ENCODE measurements around the gene PTPRR.
"Not testable (repeated sequence)": the region's sequence is repeated elsewhere in the genome, so short reads cannot be mapped to it uniquely, and the experiment has no call there.

Gene PTPRR

DNA sequence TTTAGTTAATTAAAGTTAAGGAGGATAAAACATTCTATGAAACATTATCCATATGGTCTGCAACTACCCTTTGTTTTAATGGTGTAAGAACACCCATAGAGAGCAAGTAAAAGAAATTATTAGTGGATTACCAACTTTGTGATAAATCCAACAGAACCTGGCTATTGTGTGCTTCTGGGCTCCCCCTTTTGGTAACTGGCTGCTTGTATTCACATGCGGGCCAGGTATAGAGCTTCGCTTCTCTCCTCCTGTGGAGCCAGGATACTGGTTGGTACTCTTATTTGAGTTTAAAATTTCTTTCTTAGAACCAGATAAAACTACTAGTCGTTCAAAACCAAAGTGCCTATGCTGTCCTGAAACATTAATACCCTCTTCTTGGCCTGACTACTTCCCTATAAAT lies 81.0 kb downstream of the PTPRR start:
- DNase-seq (ENCODE audit: low spot score) = no peak

DNA sequence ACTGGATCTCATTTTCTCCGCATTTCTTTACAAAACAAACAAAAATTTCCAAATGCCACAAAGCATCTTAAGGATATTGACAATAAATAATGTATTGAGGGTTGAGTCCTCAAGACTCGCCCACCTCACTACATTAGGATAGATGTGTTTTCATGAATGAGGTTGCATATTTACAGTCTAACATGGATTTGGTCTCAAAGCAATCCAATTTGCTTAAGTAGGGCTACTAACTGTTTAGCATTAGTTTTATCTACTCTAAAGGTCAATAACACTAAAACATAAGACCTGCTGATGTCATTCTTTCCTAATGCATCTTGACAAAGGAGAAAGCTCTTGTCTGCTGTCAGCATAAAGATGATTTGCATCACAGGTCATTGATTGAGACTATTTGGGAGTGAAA lies 82.4 kb downstream of the PTPRR start:
- no peak for DNase-seq (ENCODE audit: low spot score)

DNA sequence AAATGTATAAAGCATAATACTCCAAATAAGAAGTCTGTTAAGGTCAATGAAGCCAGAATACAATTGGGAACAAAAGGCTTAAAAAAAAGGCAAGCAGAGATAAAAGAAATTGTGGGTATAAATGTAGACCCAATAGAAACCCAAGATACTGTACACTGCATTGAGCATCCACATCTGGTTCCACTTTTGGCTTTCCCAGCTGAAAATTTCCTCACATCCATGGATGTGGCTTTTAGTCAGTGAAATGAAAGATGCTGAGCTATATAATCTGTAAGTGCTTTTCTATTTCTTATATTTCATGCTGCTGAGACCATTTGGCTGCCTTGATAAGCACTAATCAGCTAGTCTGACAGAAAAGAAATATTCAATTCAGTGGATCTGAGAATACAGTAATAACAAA lies 83.5 kb downstream of the PTPRR start:
- DNase-seq (ENCODE audit: low spot score) = no peak

DNA sequence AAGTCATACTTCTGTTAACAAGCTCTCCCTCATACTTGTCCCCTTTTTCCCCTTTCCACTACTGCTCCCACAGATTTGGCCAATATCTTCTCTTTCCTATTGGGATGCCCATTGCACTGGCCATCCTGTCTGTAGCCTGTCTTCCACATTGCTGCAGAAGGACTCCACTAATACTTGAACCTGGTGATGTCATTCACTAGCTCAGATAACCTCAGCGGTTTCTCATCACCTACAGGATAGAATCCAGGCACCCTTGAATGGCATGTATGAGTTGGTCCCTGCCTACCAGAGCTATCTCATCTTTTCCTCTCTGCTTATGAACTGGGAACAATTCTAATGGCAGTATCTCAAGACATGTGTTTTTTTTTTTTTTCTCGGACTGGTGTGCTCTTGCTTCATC lies 84.6 kb downstream of the PTPRR start:
- no peak for DNase-seq (ENCODE audit: low spot score)

DNA sequence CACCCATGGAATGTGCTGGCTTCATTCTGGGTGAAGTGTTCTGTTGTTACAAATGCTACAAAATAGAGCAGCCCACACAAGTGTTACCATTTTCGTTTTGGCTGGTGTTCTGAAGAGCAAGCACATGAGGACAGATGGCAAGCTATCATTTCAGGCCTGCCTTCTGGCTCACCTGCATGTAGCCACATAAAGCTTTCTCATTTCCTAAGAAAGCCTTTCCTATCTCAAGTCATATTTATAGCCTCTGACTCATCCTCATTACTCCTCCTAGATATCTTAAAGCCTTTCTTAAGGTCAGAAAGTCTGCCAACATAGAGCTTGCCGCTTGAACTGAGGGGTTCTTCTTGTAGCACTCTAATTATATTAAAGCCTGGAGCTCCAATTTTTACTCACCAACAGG lies 89.0 kb downstream of the PTPRR start:
- DNase-seq (ENCODE audit: low spot score) = no peak

DNA sequence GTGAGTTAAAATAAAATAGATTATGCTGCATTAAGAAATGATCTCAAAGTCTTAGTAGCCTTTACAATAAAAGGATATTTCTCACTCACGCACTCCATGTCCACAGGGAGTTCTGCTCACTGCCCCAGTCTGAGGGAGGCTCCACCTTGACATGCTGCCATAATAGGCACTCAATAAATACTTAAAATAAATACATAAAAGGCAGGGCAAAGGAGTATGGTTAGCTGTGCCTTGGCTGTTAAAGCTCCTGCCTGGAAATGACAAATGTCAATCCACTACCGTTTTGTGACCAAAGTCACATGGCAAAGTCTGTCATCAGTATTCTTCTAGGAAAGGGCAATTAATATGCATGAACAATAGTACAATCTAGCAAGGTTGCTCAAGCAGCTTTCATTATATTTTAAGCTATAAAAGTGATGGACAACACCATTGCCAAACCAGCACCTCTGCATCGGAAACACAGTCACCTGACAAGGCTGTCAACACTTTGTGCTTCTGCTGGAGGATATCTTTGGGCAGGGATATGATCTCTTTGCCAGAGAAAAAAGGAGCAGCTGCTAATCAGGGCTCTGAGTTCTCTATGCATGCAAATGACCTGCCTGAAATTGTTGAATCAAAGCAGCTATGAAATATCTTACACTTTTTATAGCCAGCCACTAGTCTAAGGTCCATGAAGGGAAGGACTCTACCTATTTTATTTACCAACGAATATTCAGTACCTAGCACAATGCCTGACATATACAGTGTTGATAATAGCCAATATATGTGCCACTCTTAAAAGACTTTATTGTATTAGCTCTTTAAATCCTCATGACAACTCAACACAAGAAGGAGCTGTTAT lies 90.1 kb downstream of the PTPRR start:
- DNase-seq (ENCODE audit: low spot score) = no peak

DNA sequence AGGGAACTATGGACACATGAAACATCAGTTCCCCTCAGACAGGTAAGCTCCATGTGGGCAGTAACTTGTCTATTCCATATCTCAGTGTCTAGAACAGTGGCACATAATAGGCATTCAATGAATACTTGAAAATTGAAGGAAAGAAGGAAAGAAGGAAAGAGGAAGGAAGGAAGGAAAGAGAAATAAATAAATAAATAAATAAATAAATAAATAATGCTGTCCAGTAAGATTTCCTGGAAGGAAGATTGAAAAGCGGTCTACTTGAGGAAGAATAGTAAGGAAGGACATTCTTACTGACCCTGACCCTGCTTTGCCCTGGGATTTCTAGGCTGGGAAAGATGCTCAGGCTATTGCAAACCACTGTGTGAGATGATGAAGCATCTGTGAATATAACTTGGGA lies 91.5 kb downstream of the PTPRR start:
- no peak for DNase-seq (ENCODE audit: low spot score)

DNA sequence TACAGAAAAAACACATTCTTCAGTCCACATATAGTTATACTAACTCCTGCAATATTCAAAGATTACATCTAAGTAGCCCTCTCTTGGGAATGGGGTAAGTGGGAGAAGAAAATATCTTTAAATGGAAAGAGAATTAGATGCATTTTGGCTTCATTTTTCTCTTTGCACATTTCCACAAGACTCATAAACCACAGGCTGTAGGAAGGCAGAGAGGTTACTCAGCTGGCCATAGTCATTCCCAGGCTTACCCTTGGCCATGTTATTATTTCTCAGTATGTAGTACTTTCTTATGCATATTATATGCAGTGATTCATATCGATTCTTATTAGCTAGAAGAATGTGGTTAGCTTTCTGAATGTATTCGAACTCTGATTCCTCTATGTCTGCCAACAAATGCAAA lies 92.2 kb downstream of the PTPRR start:
- no peak for DNase-seq (ENCODE audit: low spot score)

DNA sequence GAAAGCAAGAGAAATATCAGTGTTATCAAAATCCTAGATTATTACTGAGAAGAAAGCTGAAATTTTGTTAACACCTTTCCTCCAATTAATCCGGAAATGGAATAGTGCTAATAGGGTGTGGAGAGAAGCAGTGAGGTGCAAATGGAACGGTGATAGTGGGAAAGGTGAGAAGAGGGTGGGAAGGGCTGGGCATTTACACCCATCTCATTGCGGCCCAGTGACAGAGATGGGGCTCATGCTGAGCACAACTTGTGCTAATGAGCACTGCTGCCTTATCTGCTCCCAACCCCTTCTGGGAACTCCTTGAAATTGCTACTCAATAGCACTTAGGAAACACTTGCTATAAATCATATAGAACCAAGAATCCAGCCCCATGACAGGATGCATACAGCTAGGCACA lies 94.4 kb downstream of the PTPRR start:
- no peak for DNase-seq (ENCODE audit: low spot score)

DNA sequence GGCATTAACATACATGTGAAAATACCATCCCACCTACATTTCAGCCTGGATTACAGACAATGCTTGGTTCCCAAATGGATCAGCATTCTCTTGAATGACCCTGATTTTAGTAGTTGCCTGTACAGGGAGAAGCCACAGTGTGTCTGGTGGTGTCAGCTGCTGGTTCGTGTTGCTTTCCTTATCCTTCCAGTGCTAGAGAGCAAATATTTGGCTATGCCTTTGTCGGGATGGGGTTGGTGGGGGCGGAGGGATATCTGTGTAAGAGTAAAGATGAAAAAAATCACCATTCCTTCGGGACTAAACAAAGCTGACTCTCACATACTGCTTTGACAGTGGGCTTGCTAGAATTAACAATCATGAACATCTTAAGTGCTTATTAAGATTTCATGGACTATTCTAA lies 96.0 kb downstream of the PTPRR start:
- no peak for DNase-seq (ENCODE audit: low spot score)

DNA sequence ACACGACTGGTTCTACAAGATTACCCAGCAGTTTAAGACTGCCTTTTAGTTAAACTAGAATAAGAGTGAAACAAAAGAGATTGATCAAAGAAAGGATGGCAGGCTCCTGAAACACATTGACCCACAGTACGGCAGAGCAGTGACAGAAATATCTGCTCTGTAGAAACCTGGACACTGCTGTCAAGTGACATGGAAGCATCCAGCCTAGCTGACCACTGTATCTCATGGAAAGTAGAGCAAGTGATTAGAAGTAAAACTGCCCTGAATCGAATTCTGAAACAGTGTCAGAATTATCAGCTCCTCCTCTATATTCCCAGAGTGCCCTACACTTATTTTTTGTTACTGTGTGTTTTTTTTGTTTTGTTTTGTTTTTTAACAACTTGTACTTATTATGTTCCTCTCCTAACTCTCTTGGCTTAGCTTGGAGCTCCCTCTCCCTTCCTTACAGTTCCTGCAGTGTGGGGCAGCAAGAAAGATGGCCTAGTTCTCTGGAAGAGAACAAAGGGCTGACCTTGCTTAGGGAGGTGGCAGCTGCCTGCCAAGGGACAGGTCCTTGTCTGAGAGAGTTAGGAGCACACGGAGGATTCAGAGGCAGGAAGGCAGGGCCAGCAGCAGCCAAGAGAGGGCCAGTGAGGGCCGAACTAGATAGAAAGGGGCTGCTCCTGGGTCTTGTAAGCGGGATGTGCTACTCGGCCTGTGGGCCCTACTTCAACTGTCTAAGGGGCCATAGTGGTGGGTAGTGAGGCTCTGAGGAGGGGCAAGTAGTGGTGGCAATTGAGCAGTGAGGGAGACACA lies 97.2 kb downstream of the PTPRR start:
- DNase-seq (ENCODE audit: low spot score) = no peak

DNA sequence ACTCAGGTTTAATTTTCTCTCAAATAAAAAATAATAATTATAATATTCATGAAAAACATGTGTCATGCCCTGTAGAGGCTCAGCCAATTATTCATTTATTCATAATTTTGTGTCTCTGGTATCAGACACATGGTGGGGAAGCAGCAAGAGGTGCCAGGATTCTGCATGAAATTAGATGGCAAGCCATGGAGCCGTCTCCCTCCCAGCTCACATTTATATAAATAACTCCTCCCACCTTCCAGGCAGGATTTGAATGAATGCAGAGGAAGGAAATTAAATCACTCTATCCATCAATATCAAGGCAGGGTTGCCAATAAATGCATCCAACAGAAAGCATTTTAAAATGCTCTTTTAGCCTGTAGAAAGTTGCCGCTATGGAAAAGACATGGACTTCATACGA lies 98.1 kb downstream of the PTPRR start:
- no peak for DNase-seq (ENCODE audit: low spot score)

DNA sequence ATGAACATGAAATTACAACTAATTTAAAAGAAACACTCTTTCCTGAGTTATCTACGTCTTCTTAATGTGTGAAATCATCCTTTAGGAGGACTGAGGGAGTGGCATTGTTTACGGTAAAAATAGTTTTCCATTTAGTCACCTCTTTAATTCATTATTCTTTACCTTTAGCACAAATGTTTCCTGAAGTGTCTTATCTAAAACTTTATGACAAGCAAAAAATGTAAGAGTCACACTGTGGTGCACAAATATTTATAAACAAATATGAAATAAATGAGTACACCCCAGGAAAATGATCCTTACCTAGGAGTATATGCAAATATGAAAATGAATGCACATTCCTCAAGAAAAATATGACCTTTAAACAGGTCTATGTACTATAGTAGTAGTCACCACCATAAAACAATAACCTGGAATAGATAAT lies 104.6 kb downstream of the PTPRR start:
- DNase-seq (ENCODE audit: low spot score) = no peak

DNA sequence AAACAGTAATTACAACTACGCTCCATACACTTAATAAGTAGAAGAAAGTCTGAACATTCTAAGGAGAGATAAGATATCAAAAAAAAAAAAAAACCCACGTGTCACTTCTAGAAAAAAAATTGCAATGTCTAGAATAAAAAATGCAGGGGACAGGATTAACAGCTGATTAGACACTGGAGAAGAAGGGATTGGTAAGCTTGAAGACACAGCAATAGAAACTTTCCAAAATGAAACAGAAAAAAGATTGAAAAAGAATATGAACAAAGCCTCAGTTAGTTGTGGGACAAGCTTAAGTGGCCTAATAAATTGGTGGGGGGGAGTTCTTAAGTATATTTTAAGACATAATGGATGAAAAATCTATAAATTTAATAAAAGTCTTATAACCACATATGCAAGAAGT lies 105.5 kb downstream of the PTPRR start:
- DNase-seq (ENCODE audit: low spot score) = no peak

DNA sequence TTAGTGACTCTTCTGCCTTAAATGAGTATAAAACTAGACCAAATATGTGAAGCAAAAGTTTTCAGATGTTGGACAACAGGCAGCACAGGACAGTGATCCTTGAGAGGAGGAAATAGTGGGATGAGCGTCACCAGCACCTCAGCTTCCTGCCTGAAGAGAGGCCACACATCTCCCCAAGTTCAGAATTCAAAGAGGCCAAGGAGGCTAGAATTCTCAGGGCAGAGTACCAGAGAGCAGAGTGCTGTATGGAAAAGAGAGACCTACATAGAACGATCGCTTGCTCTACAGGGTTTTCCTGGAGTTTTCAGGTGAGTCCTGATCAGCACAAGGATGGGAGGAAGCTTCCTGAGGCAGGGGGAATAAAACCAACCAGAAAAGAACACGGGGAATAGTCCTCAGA lies 107.0 kb downstream of the PTPRR start:
- DNase-seq (ENCODE audit: low spot score) = no peak

DNA sequence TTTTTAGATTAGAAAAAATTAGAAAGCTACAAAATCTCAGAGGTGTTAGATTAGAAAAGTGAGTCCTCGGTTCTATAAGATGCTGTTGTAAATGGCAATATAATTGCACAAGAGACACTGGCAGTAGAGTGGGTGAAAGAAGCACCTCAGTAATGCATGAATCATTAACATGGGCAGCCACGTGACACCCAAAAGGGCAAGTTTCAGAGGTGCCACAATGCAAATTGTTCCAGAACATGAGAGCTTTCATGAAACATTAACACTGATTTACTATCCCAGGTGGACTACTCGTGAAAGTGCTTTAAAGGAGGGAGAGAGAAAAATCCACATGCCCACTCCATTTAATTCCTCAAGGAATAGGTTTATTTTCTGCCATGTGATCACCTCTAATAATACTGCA lies 108.4 kb downstream of the PTPRR start:
- DNase-seq (ENCODE audit: low spot score) = no peak

DNA sequence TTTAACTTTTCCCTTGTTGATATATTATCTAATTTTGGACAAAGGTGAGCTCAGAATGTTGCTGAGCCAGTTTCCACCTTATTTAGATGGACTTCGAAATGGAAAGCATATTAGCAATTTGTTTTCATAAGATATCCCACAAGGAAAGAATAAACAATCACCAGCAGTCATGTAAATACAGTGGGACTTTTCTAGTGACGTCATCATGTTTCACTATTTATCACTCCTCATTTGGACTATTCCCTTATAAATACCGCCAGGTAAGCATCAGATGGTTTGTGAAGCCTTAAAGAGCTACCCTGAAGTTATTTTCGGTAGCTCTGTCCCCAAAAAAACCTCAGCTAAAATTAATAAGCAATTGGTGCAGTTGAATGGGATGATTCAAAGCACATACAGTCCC lies 110.7 kb downstream of the PTPRR start:
- DNase-seq (ENCODE audit: low spot score) = no peak

DNA sequence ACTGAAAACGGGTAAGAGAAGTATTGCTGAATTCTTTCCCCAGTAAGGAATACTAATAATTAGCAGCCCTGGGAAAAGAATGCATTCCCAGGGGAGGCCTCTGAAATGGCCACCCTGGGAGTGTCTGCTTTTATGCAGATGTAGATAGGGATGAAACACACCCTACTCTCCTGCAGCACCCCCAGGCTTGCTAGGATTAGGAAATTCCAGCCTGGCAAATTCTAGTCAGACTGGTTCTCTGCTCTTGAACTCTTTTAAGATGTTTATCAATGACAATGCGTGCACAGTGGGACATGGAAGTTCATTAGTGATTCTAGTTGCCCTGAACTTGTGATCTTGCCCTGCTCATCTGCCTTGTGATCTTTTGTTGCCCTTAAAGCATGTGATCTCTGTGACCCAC lies 112.5 kb downstream of the PTPRR start:
- not testable (repeated sequence) for DNase-seq (ENCODE audit: low spot score)

DNA sequence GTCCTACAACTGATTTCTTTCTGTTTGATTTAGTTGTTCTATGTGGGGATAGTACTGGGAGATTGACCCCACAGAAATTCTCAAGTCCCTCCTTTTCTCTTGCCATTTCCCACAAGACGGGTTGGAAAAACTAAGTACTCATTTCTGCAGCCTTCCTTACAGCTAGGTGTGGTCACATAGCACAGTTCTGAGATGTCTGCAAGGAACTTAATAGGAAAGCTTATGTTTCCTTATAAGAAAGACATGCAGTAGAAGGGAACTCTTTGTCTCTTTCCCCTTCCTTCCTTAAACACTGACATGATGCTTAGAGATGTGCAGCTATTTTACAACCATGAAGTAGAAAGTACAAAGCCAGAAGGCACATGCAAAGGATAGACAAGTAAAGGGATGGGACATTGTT lies 113.7 kb downstream of the PTPRR start:
- no peak for DNase-seq (ENCODE audit: low spot score)

DNA sequence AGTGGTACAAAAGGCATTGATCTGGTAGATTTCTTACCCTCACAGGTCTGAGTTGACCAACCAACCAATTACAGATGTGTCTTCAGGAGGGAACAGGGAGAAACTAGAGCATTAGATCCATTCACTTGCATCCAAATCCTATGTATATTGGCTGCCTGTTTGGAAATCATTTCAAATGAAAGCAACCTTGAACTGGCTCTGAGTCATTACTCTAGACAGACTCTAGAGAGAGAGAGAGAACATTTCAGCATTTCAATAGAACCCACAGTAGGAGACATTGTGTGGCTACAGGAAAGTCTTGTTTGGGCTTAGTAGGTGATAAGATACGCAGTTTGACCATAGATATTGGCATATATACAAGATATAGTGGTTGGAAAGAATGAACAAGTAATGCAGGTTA lies 114.5 kb downstream of the PTPRR start:
- DNase-seq (ENCODE audit: low spot score) = no peak

DNA sequence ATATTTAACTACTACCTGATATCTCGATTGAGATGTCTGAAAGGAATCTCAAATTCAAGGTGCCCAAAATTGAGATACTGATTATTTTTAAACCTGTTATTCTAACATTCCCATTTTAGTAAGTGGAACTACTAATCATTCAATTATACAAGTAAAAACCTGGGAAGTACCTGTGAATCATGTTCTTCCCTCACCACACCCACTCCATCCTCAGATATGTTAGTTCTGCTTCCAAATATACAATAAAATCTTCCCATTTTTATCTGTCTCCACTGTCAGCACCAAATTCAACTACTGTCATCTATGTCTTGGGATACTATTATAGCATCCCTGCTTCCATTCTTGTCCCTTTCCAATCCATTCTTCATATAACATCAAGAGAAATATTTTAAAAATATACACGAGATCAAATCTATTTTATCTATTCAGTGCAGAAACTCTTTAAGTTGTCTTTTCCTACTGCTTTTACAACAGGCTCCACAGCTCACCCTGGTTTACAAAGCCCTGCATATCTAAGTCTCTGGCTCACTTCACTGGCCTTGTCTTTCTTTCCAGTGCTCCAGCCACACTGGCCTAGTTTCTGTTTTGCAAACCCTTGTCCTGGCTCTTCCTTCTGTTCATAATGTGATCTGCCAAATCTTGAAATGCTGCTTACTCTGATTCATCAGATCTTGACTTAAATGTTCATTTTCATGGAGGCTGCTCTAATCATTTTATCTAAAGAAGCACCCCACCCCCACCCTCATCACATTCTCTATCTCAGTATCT lies 122.3 kb downstream of the PTPRR start:
- no peak for DNase-seq (ENCODE audit: low spot score)

DNA sequence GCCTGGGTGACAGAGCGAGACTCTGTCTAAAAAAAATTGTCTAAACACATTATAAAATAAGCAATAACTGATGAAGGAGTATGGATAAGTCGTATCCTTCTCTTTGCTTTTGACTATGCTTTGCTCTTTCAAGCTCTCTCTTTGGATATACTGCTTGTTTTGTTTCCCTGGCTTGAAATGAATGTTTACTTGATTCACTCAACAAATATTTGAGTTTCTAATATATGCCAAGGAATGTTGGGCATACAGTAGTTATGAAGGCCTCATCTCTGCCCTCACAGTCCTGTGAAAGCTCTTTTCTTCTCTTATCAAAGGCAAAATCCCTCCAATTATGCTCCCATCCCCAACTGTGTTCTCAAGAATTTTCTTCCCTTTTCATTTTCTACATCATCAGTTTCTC lies 123.5 kb downstream of the PTPRR start:
- no peak for DNase-seq (ENCODE audit: low spot score)

DNA sequence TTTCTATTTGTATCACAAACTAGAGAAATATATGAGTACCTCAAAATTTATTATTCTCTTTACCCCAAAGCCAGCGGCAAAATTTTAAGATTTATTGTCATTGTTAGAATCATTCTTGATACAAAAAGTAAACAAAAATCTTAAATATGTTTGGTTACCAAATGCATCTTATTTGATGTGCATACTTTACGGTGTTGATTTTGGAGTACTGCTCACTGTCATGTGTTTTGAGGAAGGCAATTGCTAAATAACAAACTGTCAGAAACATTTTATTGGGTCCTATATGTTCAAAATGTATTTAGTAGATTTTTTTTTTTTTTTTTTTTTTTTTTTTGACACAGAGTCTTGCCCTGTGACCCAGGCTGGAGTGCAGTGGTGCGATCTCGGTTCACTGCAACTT lies 124.9 kb downstream of the PTPRR start:
- no peak for DNase-seq (ENCODE audit: low spot score)

Measured in CD4-positive, alpha-beta T cell treated with Interleukin-2 at 100 ng/mL for 4 hours (primary cell).